ENCODE results near the gene EFNA5. TPM values are rescaled to one million over a fixed set of nuclear protein-coding genes. Genes with fewer than 3 reads are reported as not detected.

The EFNA5 gene
- total RNA-seq, 4 donors from 2014 or later, result 7.7 to 18.6 (median 9.9) TPM

- TF ChIP-seq CTCF (IDR thresholded peaks at IDR 0.05; ENCODE audit: low read depth), result no peak
Observed at GRCh38 chr5:107369622-107370021, 301.1 kb downstream of the EFNA5 start.

- no peak for TF ChIP-seq CTCF (IDR thresholded peaks at IDR 0.05; ENCODE audit: low read depth)
Observed at GRCh38 chr5:107368615-107369014, 302.1 kb downstream of the EFNA5 start.

GRCh38 chr5:107367939-107368338 lies 302.8 kb downstream of the EFNA5 start:
- TF ChIP-seq CTCF (IDR thresholded peaks at IDR 0.05; ENCODE audit: low read depth), result no peak

GRCh38 chr5:107367480-107367879 lies 303.3 kb downstream of the EFNA5 start:
- no peak for TF ChIP-seq CTCF (IDR thresholded peaks at IDR 0.05; ENCODE audit: low read depth)

- no peak for TF ChIP-seq CTCF (IDR thresholded peaks at IDR 0.05; ENCODE audit: low read depth)
Observed at GRCh38 chr5:107365320-107366109, 305.2 kb downstream of the EFNA5 start.

GRCh38 chr5:107364443-107365319 lies 306.1 kb downstream of the EFNA5 start:
- TF ChIP-seq CTCF (IDR thresholded peaks at IDR 0.05; ENCODE audit: low read depth), result no peak

- TF ChIP-seq CTCF (IDR thresholded peaks at IDR 0.05; ENCODE audit: low read depth), result no peak
Observed at GRCh38 chr5:107363768-107364167, 307.0 kb downstream of the EFNA5 start.
